ENCODE measurements around the gene CADM3.

Gene CADM3

GRCh38 chr1:159239551-159240220 is 68.3 kb downstream of the CADM3 start:
- Histone ChIP-seq H3K27me3 (ENCODE audit: low read length) (no peaks in the 10 kb centered on the region), H3K9me3 (ENCODE audit: insufficient read depth, low read length) (no peaks in the 10 kb centered on the region), H3K36me3 (ENCODE audit: low read length) (no peaks in the 10 kb centered on the region), H4K20me1 (ENCODE audit: low read depth, low read length) (no peaks in the 10 kb centered on the region), H3K9me2 (replicated peaks; ENCODE audit: insufficient read depth, low read length) (no peaks in the 10 kb centered on the region), H3K79me2 (ENCODE audit: insufficient read depth, low read length) (no peaks in the 10 kb centered on the region), H2AFZ (ENCODE audit: low read depth, low read length, severe bottlenecking) (no peak overlapping the region), H3K9ac (ENCODE audit: low read length) (no peak overlapping the region), H3K4me3 (ENCODE audit: insufficient read depth, low read length, poor library complexity, severe bottlenecking) (no peak overlapping the region), H3F3A (ENCODE audit: insufficient read depth) (no peaks in the 10 kb centered on the region), H3K4me2 (ENCODE audit: low read depth, low read length, poor library complexity, severe bottlenecking) (no peak overlapping the region), H3K27ac (ENCODE audit: low read depth, low read length) (no peak overlapping the region)
- TF ChIP-seq EZH2phosphoT487 (conservative IDR thresholded peaks at IDR 0.05; ENCODE audit: low read length) (no peak), CTCF (IDR thresholded peaks at IDR 0.05; ENCODE audit: insufficient read depth, low read length, poor library complexity, severe bottlenecking) (no peak)

DNA sequence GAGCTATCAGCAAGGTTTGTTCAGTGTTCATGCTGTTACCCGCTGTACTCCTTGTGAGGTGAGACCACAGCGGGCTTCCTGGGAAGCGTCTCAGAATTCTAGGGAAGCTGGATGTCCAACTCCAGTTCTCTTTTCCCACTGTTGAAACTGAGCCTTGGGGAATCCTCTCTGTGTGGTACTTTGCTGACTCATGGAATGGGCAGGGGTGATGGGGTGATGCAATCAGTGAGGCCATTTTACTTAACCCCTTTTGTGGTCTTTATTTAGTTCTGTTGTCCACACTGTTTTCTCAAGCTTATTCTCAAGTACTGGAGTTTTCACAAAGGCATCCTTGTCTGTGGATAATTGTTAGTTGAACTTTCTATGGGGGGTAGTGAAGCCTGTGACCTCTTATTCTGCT is 75.9 kb downstream of the CADM3 start:
- no peaks in the 10 kb centered on the region for H3K36me3 ChIP-seq (ENCODE audit: low read length)
- TF ChIP-seq CTCF (IDR thresholded peaks at IDR 0.05; ENCODE audit: insufficient read depth, low read length, poor library complexity, severe bottlenecking) (no peak), EZH2phosphoT487 (conservative IDR thresholded peaks at IDR 0.05; ENCODE audit: low read length) (no peak)
- no peaks in the 10 kb centered on the region for H3K9me3 ChIP-seq (ENCODE audit: insufficient read depth, low read length)
- H3K27ac ChIP-seq (ENCODE audit: low read depth, low read length), result no peak overlapping the region
- no peaks in the 10 kb centered on the region for H4K20me1 ChIP-seq (ENCODE audit: low read depth, low read length)
- no peak overlapping the region for H3K4me2 ChIP-seq (ENCODE audit: low read depth, low read length, poor library complexity, severe bottlenecking)
- no peak overlapping the region for H3K4me3 ChIP-seq (ENCODE audit: insufficient read depth, low read length, poor library complexity, severe bottlenecking)
- no peaks in the 10 kb centered on the region for H3K79me2 ChIP-seq (ENCODE audit: insufficient read depth, low read length)
- H3F3A ChIP-seq (ENCODE audit: insufficient read depth), result no peaks in the 10 kb centered on the region
- no peak overlapping the region for H2AFZ ChIP-seq (ENCODE audit: low read depth, low read length, severe bottlenecking)
- no peaks in the 10 kb centered on the region for H3K9me2 ChIP-seq (replicated peaks; ENCODE audit: insufficient read depth, low read length)
- no peaks in the 10 kb centered on the region for H3K27me3 ChIP-seq (ENCODE audit: low read length)
- no peak overlapping the region for H3K9ac ChIP-seq (ENCODE audit: low read length)

DNA sequence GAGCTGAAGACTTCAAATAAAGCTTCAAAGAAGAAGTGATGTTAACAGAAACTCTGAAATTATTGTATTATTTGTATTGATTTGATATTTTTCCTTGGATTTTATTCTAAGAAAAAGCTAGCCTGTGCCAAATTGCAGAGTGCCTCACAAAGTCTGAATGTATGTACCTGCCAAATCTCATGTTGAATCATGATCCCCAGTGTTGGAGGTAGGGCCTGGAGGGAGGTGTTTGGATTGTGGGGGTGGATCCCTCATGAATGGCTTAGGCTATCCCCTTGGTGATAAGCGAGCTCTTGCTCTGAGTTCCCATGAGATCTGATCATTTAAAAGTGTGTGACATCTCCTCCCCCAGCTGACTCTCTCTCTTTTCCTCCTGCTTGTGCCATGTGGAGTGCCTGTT is 76.9 kb downstream of the CADM3 start:
- Histone ChIP-seq H3K27me3 (ENCODE audit: low read length) (no peaks in the 10 kb centered on the region), H3K9ac (ENCODE audit: low read length) (no peak overlapping the region), H3K27ac (ENCODE audit: low read depth, low read length) (no peak overlapping the region), H4K20me1 (ENCODE audit: low read depth, low read length) (no peaks in the 10 kb centered on the region), H3K36me3 (ENCODE audit: low read length) (no peaks in the 10 kb centered on the region), H3F3A (ENCODE audit: insufficient read depth) (no peaks in the 10 kb centered on the region), H3K79me2 (ENCODE audit: insufficient read depth, low read length) (no peaks in the 10 kb centered on the region), H3K4me3 (ENCODE audit: insufficient read depth, low read length, poor library complexity, severe bottlenecking) (no peak overlapping the region), H3K9me2 (replicated peaks; ENCODE audit: insufficient read depth, low read length) (no peaks in the 10 kb centered on the region), H3K9me3 (ENCODE audit: insufficient read depth, low read length) (no peaks in the 10 kb centered on the region), H3K4me2 (ENCODE audit: low read depth, low read length, poor library complexity, severe bottlenecking) (no peak overlapping the region), H2AFZ (ENCODE audit: low read depth, low read length, severe bottlenecking) (no peak overlapping the region)
- TF ChIP-seq EZH2phosphoT487 (conservative IDR thresholded peaks at IDR 0.05; ENCODE audit: low read length), result no peak
- no peak for TF ChIP-seq CTCF (IDR thresholded peaks at IDR 0.05; ENCODE audit: insufficient read depth, low read length, poor library complexity, severe bottlenecking)
